GM21381 (cell line): ENCODE results near the gene OST4.
A peak's percentile ranks its signal among the peaks of the same experiment; 100 is the strongest.
"Not testable (repeated sequence)": the region's sequence is repeated elsewhere in the genome, so short reads cannot be mapped to it uniquely, and the experiment has no call there.

ENCODE experiments used
- ATAC-seq: cut with Tn5 transposase; IDR thresholded peaks from one replicate; pipeline ENCODE4 v1.9.1; 2021; ENCODE audit warnings: mild to moderate bottlenecking, moderate library complexity; ENCODE audit not compliant: unreplicated experiment

Gene OST4

GRCh38 chr2:27071277-27071989 lies at the start of gene OST4:
TSS of gene OST4 (minus strand) at chr2:27071654.
- ATAC-seq = peak; percentile 91

- ATAC-seq = not testable (repeated sequence)
These were observed 47.8 kb upstream of the OST4 start for GRCh38 chr2:27119330-27119670.

GRCh38 chr2:27118525-27119329 lies 47.3 kb upstream of the OST4 start, which contains the start of gene CGREF1:
TSS of gene CGREF1 (minus strand) at chr2:27119128. CDS start at chr2:27104366, 14,762 bp downstream.
- no peak for ATAC-seq

DNA sequence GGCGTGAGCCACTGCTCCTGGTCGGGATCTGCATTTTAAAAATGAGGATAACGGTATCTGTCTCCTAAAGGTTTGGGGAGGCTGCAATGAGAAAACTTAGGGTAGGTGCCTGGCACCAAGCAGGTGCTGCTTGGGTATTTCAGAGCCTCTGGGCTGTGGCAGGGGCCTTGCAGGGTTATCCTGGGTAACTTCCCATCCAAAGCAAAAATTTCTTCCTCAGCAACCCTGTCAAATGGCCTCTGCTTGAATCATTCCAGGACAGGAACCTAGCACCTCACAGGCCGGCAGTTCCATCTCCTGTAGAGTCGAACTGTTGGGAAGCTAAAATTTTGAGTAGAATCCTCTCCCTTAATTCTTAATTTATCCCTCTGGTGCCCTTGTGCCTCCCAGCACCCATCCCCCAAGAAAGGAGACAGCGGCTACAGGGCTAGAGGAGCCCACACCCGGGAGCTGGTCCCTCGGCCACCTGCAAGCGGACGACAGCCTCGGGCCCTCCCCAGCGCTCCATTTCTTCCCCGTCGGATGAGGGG lies 46.6 kb upstream of the OST4 start:
- ATAC-seq = no peak

DNA sequence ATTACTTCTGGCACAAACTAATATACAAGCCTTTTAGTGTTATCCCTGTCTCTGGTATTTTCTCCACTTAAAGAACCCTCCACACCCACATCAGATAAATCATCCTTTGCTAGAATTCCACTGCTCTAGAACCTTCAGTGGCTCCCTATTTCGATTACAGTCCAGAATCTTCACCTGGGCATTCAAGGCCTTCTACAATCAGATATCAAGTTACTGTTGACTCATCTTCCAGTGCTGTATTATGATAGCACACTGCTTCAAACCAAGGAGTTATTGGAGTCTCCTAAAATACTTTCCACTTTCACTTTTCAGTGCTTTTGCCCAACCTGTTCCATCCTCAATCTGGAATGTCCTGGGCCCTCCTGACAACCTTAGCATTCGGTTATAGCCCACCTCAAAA lies 44.1 kb upstream of the OST4 start:
- no peak for ATAC-seq

DNA sequence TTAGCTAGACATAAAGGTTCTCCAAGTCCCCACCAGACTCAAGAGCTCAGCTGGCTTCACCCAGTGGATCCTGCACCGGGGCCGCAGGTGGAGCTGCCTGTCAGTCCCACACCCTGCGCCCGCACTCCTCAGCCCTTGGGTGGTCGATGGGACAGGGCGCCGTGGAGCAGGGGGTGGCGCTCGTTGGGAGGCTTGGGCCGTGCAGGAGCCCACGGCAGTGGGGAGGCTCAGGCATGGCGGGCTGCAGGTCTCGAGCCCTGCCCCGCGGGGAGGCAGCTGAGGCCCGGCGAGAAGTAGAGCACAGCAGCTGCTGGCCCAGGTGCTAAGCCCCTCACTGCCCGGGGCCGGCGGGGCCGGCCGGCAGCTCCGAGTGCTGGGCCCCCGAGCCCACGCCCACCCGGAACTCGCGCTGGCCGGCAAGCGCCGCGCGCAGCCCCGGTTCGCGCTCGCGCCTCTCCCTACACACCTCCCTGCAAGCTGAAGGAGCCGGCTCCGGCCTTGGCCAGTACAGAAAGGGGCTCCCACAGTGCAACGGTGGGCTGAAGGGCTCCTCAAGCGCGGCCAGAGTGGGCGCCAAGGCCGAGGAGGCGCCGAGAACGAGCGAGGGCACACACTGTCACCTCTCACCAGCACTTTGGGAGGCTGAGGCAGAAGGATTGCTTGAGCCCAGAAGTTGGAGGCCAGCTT lies 40.1 kb upstream of the OST4 start:
- not testable (repeated sequence) for ATAC-seq

DNA sequence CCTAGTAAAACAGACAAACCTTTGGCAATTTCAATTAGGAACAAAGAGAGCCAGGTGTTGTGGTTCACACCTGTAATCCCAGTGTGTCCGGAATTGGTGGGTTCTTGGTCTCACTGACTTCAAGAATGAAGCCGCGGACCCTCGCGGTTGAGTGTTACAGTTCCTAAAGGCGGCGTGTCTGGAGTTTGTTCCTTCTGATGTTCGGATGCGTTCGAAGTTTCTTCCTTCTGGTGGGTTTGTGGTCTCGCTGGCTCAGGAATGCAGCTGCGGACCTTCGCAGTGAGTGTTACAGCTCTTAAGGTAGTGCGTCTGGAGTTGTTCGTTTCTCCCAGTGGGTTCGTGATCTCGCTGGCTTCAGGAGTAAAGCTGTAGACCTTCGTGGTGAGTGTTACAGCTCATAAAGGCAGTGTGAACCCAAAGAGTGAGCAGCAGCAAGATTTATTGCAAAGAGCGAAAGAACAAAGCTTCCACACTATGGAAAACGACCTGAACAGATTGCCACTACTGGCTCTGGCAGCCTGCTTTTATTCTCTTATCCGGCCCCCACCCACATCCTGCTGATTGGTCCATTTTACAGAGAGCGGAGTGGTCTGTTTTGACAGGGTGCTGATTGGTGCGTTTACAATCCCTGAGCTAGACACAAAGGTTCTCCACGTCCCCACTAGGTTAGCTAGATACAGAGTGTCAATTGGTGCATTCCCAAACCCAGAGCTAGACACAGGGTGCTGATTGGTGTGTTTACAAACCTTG lies 39.3 kb upstream of the OST4 start:
- ATAC-seq = not testable (repeated sequence)

DNA sequence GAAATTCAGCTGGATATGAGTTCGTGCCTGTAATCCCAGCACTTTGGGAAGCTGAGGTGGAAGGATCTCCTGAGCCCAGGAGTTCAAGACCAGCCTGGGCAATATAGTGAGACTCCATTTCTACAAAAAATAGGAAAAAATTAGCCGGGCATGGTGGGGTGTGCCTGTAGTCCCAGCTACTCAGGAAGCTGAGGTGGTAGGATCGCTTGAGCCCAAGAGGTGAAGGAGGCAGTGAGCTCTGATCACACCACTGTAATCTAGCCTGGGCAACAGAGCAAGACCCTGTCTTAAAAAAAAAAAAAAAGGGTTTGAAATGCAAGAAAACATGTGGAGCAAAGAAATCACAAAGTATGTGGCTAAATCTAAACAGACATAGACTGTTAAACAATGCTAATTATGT lies 37.6 kb upstream of the OST4 start:
- ATAC-seq = no peak

DNA sequence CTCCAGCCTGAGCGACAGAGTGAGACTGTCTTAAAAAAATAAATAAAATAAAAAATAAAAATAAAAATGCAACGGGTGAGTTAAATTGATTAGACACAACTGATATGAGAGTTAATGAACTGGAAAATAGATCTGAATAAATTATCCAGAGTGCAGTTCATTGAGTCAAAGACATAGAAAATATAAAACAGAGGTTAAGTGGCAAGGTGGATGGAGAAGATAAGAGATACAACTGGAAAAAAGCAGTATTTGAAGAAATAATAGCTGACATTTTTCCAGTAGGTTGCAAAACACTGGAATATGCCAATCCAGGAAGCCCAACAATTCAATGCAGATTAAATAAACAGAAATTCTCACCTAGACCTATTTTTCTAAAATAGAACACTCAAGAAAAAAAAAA lies 36.8 kb upstream of the OST4 start:
- ATAC-seq = no peak

- no peak for ATAC-seq
These were observed 34.5 kb upstream of the OST4 start for GRCh38 chr2:27105981-27106380.

GRCh38 chr2:27102329-27102728 lies 30.9 kb upstream of the OST4 start:
- no peak for ATAC-seq

GRCh38 chr2:27100036-27100435 lies 28.6 kb upstream of the OST4 start:
- ATAC-seq = no peak

- no peak for ATAC-seq
These were observed 28.0 kb upstream of the OST4 start for GRCh38 chr2:27099334-27099955.

- no peak for ATAC-seq
These were observed 25.9 kb upstream of the OST4 start for GRCh38 chr2:27097341-27097740.

DNA sequence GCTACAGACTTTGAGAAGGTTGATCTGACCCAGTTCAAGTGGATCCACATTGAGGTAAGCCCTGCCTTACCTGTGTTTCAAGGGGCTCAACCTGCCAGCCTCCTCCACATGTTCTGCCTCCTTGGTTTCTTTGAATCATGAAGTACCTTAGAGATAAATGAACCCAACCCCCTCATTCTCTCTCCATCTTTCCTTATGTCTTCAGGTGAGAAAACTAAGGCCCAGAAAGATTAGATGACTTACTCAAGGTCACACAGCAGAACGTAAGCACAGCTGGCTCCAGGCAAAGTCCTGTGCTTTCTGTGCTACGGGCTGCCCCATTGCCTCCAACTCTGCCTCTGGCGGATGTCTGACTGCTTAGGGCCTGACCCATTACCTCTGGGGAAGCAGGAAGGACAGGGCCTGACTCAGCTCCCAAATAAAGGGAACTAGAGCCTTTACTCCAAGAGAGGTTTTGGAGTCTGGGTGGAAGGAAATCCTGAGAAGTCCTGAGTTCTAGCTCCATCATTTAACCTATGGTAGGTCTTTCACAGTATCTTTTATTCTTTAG lies 25.4 kb upstream of the OST4 start:
- ATAC-seq = no peak

DNA sequence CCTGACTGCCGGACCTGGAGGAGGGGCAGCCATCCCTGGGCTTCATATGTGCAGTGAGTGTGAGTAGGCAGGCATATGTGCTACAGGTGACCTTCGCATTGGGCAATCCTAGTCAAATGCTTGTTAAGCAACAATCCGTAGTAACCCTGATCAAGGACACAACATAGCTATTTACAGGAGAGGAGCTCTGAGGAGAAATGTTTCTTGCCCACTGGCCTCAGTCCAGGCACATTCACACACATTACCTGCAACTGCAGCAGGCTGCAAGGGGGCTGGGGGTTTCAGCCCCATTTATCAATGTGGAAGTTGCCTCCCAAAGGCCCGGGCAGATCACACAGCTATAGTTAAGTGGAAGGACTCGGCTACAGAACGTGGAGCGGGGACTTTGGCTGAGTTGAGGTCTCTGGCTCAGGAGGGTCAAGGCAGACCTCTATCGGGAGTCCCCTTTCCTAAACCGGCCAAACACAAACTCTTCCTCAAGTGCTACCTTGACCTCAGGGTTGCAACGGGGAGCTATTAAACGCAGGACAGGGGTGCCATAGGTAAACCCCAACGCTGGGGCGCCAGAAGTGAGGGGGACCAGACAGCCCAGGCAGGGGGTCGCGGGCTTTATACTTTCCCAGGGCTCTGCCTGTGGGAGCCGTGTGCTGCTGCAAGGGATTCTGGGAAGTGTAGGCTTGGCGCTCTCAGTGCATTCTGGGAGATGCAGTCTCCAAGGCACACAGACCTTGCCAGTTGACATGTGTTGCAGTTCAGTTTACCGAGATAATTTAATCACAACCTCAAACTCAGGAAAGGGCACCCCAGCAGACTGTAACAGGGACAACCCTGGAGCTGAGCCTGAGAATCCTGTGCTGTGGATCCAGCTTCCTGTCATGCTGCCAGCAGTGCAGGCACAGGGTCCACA lies 24.5 kb upstream of the OST4 start:
- no peak for ATAC-seq

DNA sequence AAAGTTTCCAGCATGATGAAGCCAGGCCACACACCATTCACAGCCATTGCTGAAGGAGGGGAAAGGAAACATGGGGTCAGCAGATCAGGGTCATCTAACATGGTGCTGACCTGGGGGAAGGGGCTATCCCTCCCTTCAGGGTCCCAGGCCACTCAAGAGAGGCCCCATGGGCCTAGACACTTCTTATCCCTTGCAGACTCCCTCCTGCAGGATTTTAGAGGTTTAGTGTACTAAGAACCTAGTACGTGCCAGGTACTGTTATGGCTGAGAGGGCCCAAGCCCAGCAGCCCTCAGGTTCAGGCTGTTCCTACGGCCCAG lies 23.9 kb upstream of the OST4 start:
- no peak for ATAC-seq

GRCh38 chr2:27094353-27094984 lies 23.0 kb upstream of the OST4 start:
- no peak for ATAC-seq
